K562 treated with DMSO at 1 percent for 48 hours (cell line): Measurements from ENCODE around the gene GLUD2. TPM values are rescaled to one million over a fixed set of nuclear protein-coding genes. Genes with fewer than 3 reads are reported as not detected.

Source experiments
- total RNA-seq: library from RNA; unstranded; fragments of 300-600 nt; gene quantifications from 2 replicates; pipeline ENCODE4 v1.2.3, GENCODE V29; 2022; ENCODE audit warnings: low replicate concordance; ENCODE audit errors: extremely low read depth

The GLUD2 gene
- total RNA-seq: not detected in 2 replicates

GRCh38 chrX:121047441-121048419, at the start of gene GLUD2:
Gene GLUD2, plus strand, starts transcription at chrX:121047610. Its CDS starts 75 bp downstream, at chrX:121047685.

Other genes starting within 250 kb of the GLUD2 start
- gene CT47B1, start 171.7 kb upstream of the GLUD2 start, total RNA-seq: not detected in 2 replicates
- not detected in 2 replicates for gene CT47A11, start 110.5 kb upstream of the GLUD2 start, total RNA-seq
- gene CT47A10, start 105.6 kb upstream of the GLUD2 start, total RNA-seq: not detected in 2 replicates
- gene CT47A9, start 100.7 kb upstream of the GLUD2 start, total RNA-seq: not detected in 2 replicates
- not detected in 2 replicates for gene CT47A8, start 95.9 kb upstream of the GLUD2 start, total RNA-seq
- gene CT47A7, start 91.0 kb upstream of the GLUD2 start, total RNA-seq: not detected in 2 replicates
- gene CT47A6, start 86.1 kb upstream of the GLUD2 start, total RNA-seq: not detected in 2 replicates
- not detected in 2 replicates for gene CT47A5, start 81.3 kb upstream of the GLUD2 start, total RNA-seq
- gene CT47A4, start 76.4 kb upstream of the GLUD2 start, total RNA-seq: not detected in 2 replicates
- not detected in 2 replicates for gene CT47A3, start 71.5 kb upstream of the GLUD2 start, total RNA-seq
- not detected in 2 replicates for gene CT47A2, start 66.7 kb upstream of the GLUD2 start, total RNA-seq
- not detected in 2 replicates for gene CT47A1, start 61.9 kb upstream of the GLUD2 start, total RNA-seq